Measurements from ENCODE around the gene TRIM44.
"Not testable (repeated sequence)": the region's sequence is repeated elsewhere in the genome, so short reads cannot be mapped to it uniquely, and the experiment has no call there.

Gene TRIM44

GRCh38 chr11:35721651-35722282 lies 59.2 kb downstream of the TRIM44 start:
- peak; percentile 11 for DNase-seq

- DNase-seq: no peak
These were observed 60.1 kb downstream of the TRIM44 start for GRCh38 chr11:35722641-35723040.

- no peak for DNase-seq
These were observed 60.9 kb downstream of the TRIM44 start for GRCh38 chr11:35723493-35723892.

- DNase-seq: peak; percentile 36
These were observed 61.3 kb downstream of the TRIM44 start for GRCh38 chr11:35723913-35724312.

GRCh38 chr11:35725885-35726284 lies 63.3 kb downstream of the TRIM44 start:
- DNase-seq: peak; percentile 68

- no peak for DNase-seq
These were observed 64.6 kb downstream of the TRIM44 start for GRCh38 chr11:35727140-35727539.

- DNase-seq: no peak
These were observed 67.7 kb downstream of the TRIM44 start for GRCh38 chr11:35730254-35730653.

- DNase-seq: no peak
These were observed 72.3 kb downstream of the TRIM44 start for GRCh38 chr11:35734669-35735410.

- no peak for DNase-seq
These were observed 72.8 kb downstream of the TRIM44 start for GRCh38 chr11:35735411-35735810.

GRCh38 chr11:35735903-35736302 lies 73.3 kb downstream of the TRIM44 start:
- no peak for DNase-seq

- DNase-seq: no peak
These were observed 74.4 kb downstream of the TRIM44 start for GRCh38 chr11:35736952-35737351.

GRCh38 chr11:35740061-35740799 lies 77.7 kb downstream of the TRIM44 start:
- peak; percentile 16 for DNase-seq

- DNase-seq: no peak
These were observed 80.3 kb downstream of the TRIM44 start for GRCh38 chr11:35742707-35743454.

- DNase-seq: peak; percentile 78
These were observed 84.0 kb downstream of the TRIM44 start for GRCh38 chr11:35746356-35747153.

GRCh38 chr11:35747668-35748067 lies 85.1 kb downstream of the TRIM44 start:
- no peak for DNase-seq

- DNase-seq: no peak
These were observed 86.1 kb downstream of the TRIM44 start for GRCh38 chr11:35748644-35749043.

- no peak for DNase-seq
These were observed 87.7 kb downstream of the TRIM44 start for GRCh38 chr11:35750315-35750714.

- no peak for DNase-seq
These were observed 88.5 kb downstream of the TRIM44 start for GRCh38 chr11:35750981-35751663.

GRCh38 chr11:35751664-35752061 lies 89.1 kb downstream of the TRIM44 start:
- DNase-seq: no peak

- DNase-seq: peak; percentile 57
These were observed 89.5 kb downstream of the TRIM44 start for GRCh38 chr11:35752115-35752514.

- not testable (repeated sequence) for DNase-seq
These were observed 91.0 kb downstream of the TRIM44 start for GRCh38 chr11:35753573-35753972.
